ENCODE measurements around the gene NAA38. TPM values are rescaled to one million over a fixed set of nuclear protein-coding genes. Genes with fewer than 3 reads are reported as not detected.

The NAA38 gene
- total RNA-seq, 1 experiment from 2014 or later: 46.3 TPM

- TF ChIP-seq, protein P1, sequence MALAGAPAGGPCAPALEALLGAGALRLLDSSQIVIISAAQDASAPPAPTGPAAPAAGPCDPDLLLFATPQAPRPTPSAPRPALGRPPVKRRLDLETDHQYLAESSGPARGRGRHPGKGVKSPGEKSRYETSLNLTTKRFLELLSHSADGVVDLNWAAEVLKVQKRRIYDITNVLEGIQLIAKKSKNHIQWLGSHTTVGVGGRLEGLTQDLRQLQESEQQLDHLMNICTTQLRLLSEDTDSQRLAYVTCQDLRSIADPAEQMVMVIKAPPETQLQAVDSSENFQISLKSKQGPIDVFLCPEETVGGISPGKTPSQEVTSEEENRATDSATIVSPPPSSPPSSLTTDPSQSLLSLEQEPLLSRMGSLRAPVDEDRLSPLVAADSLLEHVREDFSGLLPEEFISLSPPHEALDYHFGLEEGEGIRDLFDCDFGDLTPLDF (CRISPR knock-in tag; IDR thresholded peaks at IDR 0.05): no peak
- no peak for TF ChIP-seq NFATC4 (CRISPR knock-in tag; IDR thresholded peaks at IDR 0.05)
- TF ChIP-seq ZNF263 (CRISPR knock-in tag; IDR thresholded peaks at IDR 0.05; ENCODE audit: low read depth): no peak
- peak; percentile 75; the same call in 1 of the 2 replicates for TF ChIP-seq ARID4B (CRISPR knock-in tag; IDR thresholded peaks at IDR 0.05; ENCODE audit: borderline replicate concordance)
- no peak for TF ChIP-seq AR (CRISPR knock-in tag; IDR thresholded peaks at IDR 0.05)
- no peak for TF ChIP-seq MXD4 (CRISPR knock-in tag; IDR thresholded peaks at IDR 0.05; ENCODE audit: borderline replicate concordance)
- no peak for TF ChIP-seq RORB (CRISPR knock-in tag; IDR thresholded peaks at IDR 0.05)
- TF ChIP-seq MYBL2 (CRISPR knock-in tag; IDR thresholded peaks at IDR 0.05): no peak
- no peak for TF ChIP-seq NR3C1 (CRISPR knock-in tag; conservative IDR thresholded peaks at IDR 0.05; ENCODE audit: low read depth)
- no peak for TF ChIP-seq HMGXB4 (CRISPR knock-in tag; IDR thresholded peaks at IDR 0.05)
- no peak for TF ChIP-seq OVOL2 (CRISPR knock-in tag; IDR thresholded peaks at IDR 0.05; ENCODE audit: borderline replicate concordance)
- TF ChIP-seq NR2C2 (CRISPR knock-in tag; IDR thresholded peaks at IDR 0.05): no peak
- no peak for TF ChIP-seq CREM (CRISPR knock-in tag; IDR thresholded peaks at IDR 0.05)
- TF ChIP-seq, protein P2, sequence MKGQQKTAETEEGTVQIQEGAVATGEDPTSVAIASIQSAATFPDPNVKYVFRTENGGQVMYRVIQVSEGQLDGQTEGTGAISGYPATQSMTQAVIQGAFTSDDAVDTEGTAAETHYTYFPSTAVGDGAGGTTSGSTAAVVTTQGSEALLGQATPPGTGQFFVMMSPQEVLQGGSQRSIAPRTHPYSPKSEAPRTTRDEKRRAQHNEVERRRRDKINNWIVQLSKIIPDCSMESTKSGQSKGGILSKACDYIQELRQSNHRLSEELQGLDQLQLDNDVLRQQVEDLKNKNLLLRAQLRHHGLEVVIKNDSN (CRISPR knock-in tag; IDR thresholded peaks at IDR 0.05): no peak
- TF ChIP-seq IRF1 (CRISPR knock-in tag; IDR thresholded peaks at IDR 0.05): no peak
Observed at GRCh38 chr17:7844292-7845154, 12.8 kb downstream of the NAA38 start (continued).

Data from WTC11 (cell line).